Keratinocyte (primary cell): Measurements from ENCODE around the gene S100A10. TPM values are rescaled to one million over a fixed set of nuclear protein-coding genes. Genes with fewer than 3 reads are reported as not detected.

Source experiments
- DNase-seq: peaks from one replicate; pipeline ENCODE4 v3.0.0-alpha.2; 2011; ENCODE audit warnings: low read depth, missing footprints, low spot score
- FAIRE-seq: peaks from 2 replicates; lab custom pipeline; 2011; peaks lifted over from hg19 to GRCh38; lab: Jason Lieb, UNC
- H2AFZ ChIP-seq: 2 replicates; pipeline ENCODE4 v1.6.0; 2012; ENCODE audit warnings: low read length, control low read depth, inconsistent platforms; ENCODE audit not compliant: control insufficient read depth
- H3K27ac ChIP-seq: 2 replicates; pipeline ENCODE4 v1.5.1; 2011; ENCODE audit warnings: low read length; ENCODE audit not compliant: control insufficient read depth, insufficient read depth
- H3K27me3 ChIP-seq: 3 replicates; pipeline ENCODE4 v1.6.0; 2011; ENCODE audit warnings: low read length; ENCODE audit not compliant: control insufficient read depth, insufficient read depth; ENCODE audit errors: extremely low read depth
- H3K36me3 ChIP-seq, 2 experiments: 2 replicates in 1 of 2; 3 replicates in 1 of 2; pipeline ENCODE4 v1.5.1; 2011; ENCODE audit warnings: low read length in 2 of 2, mild to moderate bottlenecking in 1 of 2; ENCODE audit not compliant: control insufficient read depth in 2 of 2, insufficient read depth in 2 of 2; ENCODE audit errors: extremely low read depth in 1 of 2
- H3K4me1 ChIP-seq: 3 replicates; pipeline ENCODE4 v1.5.1; 2011; ENCODE audit warnings: low read length; ENCODE audit not compliant: control insufficient read depth, insufficient read depth; ENCODE audit errors: extremely low read depth
- H3K4me2 ChIP-seq: 3 replicates; pipeline ENCODE4 v1.6.0; 2011; ENCODE audit warnings: low read depth, low read length; ENCODE audit not compliant: control insufficient read depth, insufficient read depth; ENCODE audit errors: extremely low read depth
- H3K4me3 ChIP-seq, 3 experiments: fragments of 200-600 bp in 1 of 3; sonication (generic) in 1 of 3; 2 replicates in 2 of 3; 3 replicates in 1 of 3; pipeline ENCODE4 v1.5.1; 2011 to 2016; ENCODE audit warnings: low read length in 3 of 3, mild to moderate bottlenecking in 3 of 3, control low read depth in 2 of 3, inconsistent platforms in 1 of 3, low read depth in 1 of 3, mixed read lengths in 1 of 3, mixed run types in 1 of 3, moderate library complexity in 1 of 3; ENCODE audit not compliant: control insufficient read depth in 2 of 3, insufficient read depth in 2 of 3; ENCODE audit errors: extremely low read depth in 1 of 3
- H3K79me2 ChIP-seq: 2 replicates; pipeline ENCODE4 v1.6.0; 2012; ENCODE audit warnings: low read length; ENCODE audit not compliant: control insufficient read depth, insufficient read depth
- H3K9ac ChIP-seq: 3 replicates; pipeline ENCODE4 v1.6.0; 2011; ENCODE audit warnings: low read length; ENCODE audit not compliant: control insufficient read depth, insufficient read depth; ENCODE audit errors: extremely low read depth
- H3K9me1 ChIP-seq: 3 replicates; pipeline ENCODE4 v1.6.0; 2011; ENCODE audit warnings: low read length; ENCODE audit not compliant: control insufficient read depth, insufficient read depth; ENCODE audit errors: extremely low read depth
- H3K9me3 ChIP-seq: 2 replicates; pipeline ENCODE4 v1.5.1; 2012; ENCODE audit warnings: low read depth, low read length; ENCODE audit not compliant: control insufficient read depth
- H4K20me1 ChIP-seq: 3 replicates; pipeline ENCODE4 v1.6.0; 2011; ENCODE audit warnings: low read length; ENCODE audit not compliant: control insufficient read depth, insufficient read depth; ENCODE audit errors: extremely low read depth
- EZH2 ChIP-seq: IDR thresholded peaks from one replicate; pipeline ENCODE4 v1.6.1; 2012; ENCODE audit warnings: inconsistent platforms, mild to moderate bottlenecking, low read length, moderate library complexity
- dilution Hi-C: fragments of 300-500 bp; cut with MboI; formaldehyde crosslinking; loops from one replicate; pipeline ENCODE4 v1.7.0; 2020; ENCODE audit warnings: low sequenced_read_pairs; ENCODE audit not compliant: extremely low pct_ligation_motif_present
- polyA plus RNA-seq, 5 experiments: library from polyadenylated mRNA; depleted of rRNA in 3 of 5; stranded (reverse) in 3 of 5; stranded (forward) in 1 of 5; unstranded in 1 of 5; fragments of >200 nt; gene quantifications; 1 replicate in 1 of 5; 2 replicates in 3 of 5; 3 replicates in 1 of 5; pipeline versions ENCODE4 v1.2.1 to v1.2.3, GENCODE V29; 2011 to 2012; ENCODE audit warnings: missing spikeins in 2 of 5, low read depth in 1 of 5, low replicate concordance in 1 of 5
- TF ChIP-seq, protein P1 (sequence below), 3 experiments: IDR thresholded peaks in 1 of 3; conservative IDR thresholded peaks in 1 of 3; optimal IDR thresholded peaks in 1 of 3; 2 replicates in 2 of 3; 3 replicates in 1 of 3; pipeline versions ENCODE3 to v1.5.1; 2011; ENCODE audit warnings: low read length in 3 of 3, mild to moderate bottlenecking in 3 of 3, moderate library complexity in 2 of 3, control low read depth in 1 of 3, inconsistent platforms in 1 of 3; ENCODE audit not compliant: insufficient read depth in 2 of 3; ENCODE audit errors: extremely low read depth in 1 of 3

The S100A10 gene
- polyA plus RNA-seq, 1 donor (not counting 4 experiments of a cell fraction or from before 2014, with no cell fraction given) = 1,061 TPM

DNA sequence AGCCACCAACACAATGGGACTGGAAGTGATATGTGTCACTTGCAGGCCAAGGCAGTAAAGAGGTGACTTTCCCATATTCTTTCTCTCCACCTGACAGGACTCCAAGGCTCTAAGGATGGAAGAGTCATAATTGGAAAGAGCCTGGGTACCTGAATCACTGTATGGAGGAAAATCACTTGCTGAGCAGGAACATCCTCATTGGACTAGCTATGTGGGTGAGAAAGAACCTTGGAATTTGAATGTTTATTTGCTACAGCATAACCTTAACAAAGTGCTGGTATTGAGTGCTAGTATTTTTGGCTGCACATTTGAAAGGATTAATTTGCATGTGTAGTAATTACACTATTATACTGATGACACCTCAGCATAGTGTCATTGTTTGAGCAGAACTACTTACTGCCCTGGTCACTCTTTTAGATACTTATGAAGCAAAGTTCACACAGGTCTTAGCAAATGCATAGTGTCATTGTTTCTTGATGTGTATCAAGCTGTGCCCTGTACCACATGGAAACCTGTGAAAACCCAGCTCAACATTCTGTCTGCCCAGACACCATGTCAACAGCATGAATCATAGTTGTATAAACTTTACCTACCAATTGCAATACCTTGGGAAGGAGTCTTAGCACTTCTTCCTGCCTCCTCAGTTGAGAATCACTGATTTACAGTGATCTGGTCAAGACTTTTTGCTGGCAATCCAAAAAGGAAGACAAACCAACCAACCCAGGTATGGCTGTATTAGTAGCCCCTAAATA lies 5.1 kb upstream of the S100A10 start:
- Histone ChIP-seq H4K20me1 (no peaks in the 10 kb centered on the region), H3K36me3 (no peaks in the 10 kb centered on the region), H3K4me2 (peak overlapping the region; percentile 40), H2AFZ (no peak overlapping the region), H3K27ac (peak overlapping the region; percentile 80), H3K4me1 (peaks cover 86% of the 10 kb centered on the region), H3K4me3 (no peak overlapping the region), H3K9me1 (no peaks in the 10 kb centered on the region), H3K9ac (peak overlapping the region; percentile 22), H3K79me2 (no peaks in the 10 kb centered on the region), H3K9me3 (no peaks in the 10 kb centered on the region), H3K27me3 (no peaks in the 10 kb centered on the region)
- dilution Hi-C loops = no loop called here
- FAIRE-seq (peak; percentile 90), DNase-seq (no peak)
- TF ChIP-seq EZH2 = no peak
- TF ChIP-seq, protein P1, sequence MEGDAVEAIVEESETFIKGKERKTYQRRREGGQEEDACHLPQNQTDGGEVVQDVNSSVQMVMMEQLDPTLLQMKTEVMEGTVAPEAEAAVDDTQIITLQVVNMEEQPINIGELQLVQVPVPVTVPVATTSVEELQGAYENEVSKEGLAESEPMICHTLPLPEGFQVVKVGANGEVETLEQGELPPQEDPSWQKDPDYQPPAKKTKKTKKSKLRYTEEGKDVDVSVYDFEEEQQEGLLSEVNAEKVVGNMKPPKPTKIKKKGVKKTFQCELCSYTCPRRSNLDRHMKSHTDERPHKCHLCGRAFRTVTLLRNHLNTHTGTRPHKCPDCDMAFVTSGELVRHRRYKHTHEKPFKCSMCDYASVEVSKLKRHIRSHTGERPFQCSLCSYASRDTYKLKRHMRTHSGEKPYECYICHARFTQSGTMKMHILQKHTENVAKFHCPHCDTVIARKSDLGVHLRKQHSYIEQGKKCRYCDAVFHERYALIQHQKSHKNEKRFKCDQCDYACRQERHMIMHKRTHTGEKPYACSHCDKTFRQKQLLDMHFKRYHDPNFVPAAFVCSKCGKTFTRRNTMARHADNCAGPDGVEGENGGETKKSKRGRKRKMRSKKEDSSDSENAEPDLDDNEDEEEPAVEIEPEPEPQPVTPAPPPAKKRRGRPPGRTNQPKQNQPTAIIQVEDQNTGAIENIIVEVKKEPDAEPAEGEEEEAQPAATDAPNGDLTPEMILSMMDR (optimal IDR thresholded peaks at IDR 0.05 in 1 of 3, IDR thresholded peaks at IDR 0.05 in 1 of 3, conservative IDR thresholded peaks at IDR 0.05 in 1 of 3; ENCODE audit: extremely low read depth in 1 of 3, insufficient read depth in 2 of 3, low read length in 3 of 3) = no peak

DNA sequence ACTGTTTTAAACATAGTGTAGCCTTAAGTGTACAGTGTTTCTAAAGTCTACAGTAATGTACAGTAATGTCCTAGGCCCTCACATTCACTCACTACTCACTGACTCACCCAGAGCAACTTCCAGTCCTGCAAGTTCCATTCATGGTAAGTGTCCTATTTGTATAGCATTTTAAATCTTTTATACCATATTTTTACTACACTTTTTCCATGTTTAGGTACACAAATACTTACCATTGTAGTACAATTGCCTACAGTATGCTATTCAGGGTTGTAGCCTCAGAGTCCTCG lies 3.6 kb upstream of the S100A10 start:
- dilution Hi-C loops = no loop called here
- Histone ChIP-seq H3K9ac (peak overlapping the region; percentile 61), H3K9me3 (no peaks in the 10 kb centered on the region), H3K4me1 (peaks cover 79% of the 10 kb centered on the region), H4K20me1 (no peaks in the 10 kb centered on the region), H3K27me3 (no peaks in the 10 kb centered on the region), H3K36me3 (peaks cover 2 to 5% of the 10 kb centered on the region in 2 experiments), H3K4me2 (peak overlapping the region; percentile 43), H3K27ac (peak overlapping the region; percentile 80), H3K9me1 (no peaks in the 10 kb centered on the region), H3K79me2 (peaks cover 12% of the 10 kb centered on the region), H3K4me3 (peak overlapping the region in 1 of 3 experiments; percentile 7), H2AFZ (no peak overlapping the region)
- no peak for TF ChIP-seq EZH2
- TF ChIP-seq, protein P1 (optimal IDR thresholded peaks at IDR 0.05 in 1 of 3, IDR thresholded peaks at IDR 0.05 in 1 of 3, conservative IDR thresholded peaks at IDR 0.05 in 1 of 3; ENCODE audit: extremely low read depth in 1 of 3, insufficient read depth in 2 of 3, low read length in 3 of 3) = no peak
- FAIRE-seq (no peak), DNase-seq (no peak)
